Measurements from ENCODE around the gene ONECUT2.

ONECUT2 gene

GRCh38 chr18:57443702-57444101, 8.5 kb downstream of the ONECUT2 start:
- H3K9me2 ChIP-seq (ENCODE audit: low read depth, low read length), result no peaks in the 10 kb centered on the region
- H3K36me3 ChIP-seq (ENCODE audit: insufficient read depth, low read length), result no peaks in the 10 kb centered on the region
- no peak overlapping the region for H2AFZ ChIP-seq (ENCODE audit: low read length)
- H3K9ac ChIP-seq (ENCODE audit: low read length), result no peak overlapping the region
- H3K4me1 ChIP-seq (ENCODE audit: insufficient read depth, low read length, severe bottlenecking), result no peaks in the 10 kb centered on the region
- no peaks in the 10 kb centered on the region for H4K20me1 ChIP-seq (ENCODE audit: insufficient read depth, low read length)
- no peaks in the 10 kb centered on the region for H3F3A ChIP-seq (ENCODE audit: insufficient read depth, low read length)
- H3K4me2 ChIP-seq (ENCODE audit: low read length), result no peak overlapping the region
- no peaks in the 10 kb centered on the region for H3K9me3 ChIP-seq (ENCODE audit: low read length)
- H3K27me3 ChIP-seq (ENCODE audit: insufficient read depth, low read length), result no peaks in the 10 kb centered on the region
- H3K27ac ChIP-seq (ENCODE audit: low read depth, low read length, poor library complexity, severe bottlenecking), result no peak overlapping the region
- no peak for TF ChIP-seq EZH2 (IDR thresholded peaks at IDR 0.05; ENCODE audit: borderline replicate concordance, low read length)
- TF ChIP-seq CTCF (IDR thresholded peaks at IDR 0.05; ENCODE audit: low read length), result no peak
- H3K79me2 ChIP-seq (ENCODE audit: insufficient read depth, low read length), result no peaks in the 10 kb centered on the region
- no peak overlapping the region for H3K4me3 ChIP-seq (ENCODE audit: low read depth, low read length, poor library complexity, severe bottlenecking)

- no peaks in the 10 kb centered on the region for H4K20me1 ChIP-seq (ENCODE audit: insufficient read depth, low read length)
- H3K4me2 ChIP-seq (ENCODE audit: low read length), result no peak overlapping the region
- H3K9ac ChIP-seq (ENCODE audit: low read length), result no peak overlapping the region
- H2AFZ ChIP-seq (ENCODE audit: low read length), result no peak overlapping the region
- H3K36me3 ChIP-seq (ENCODE audit: insufficient read depth, low read length), result no peaks in the 10 kb centered on the region
- H3K27me3 ChIP-seq (ENCODE audit: insufficient read depth, low read length), result no peaks in the 10 kb centered on the region
- no peaks in the 10 kb centered on the region for H3K9me3 ChIP-seq (ENCODE audit: low read length)
- H3K9me2 ChIP-seq (ENCODE audit: low read depth, low read length), result no peaks in the 10 kb centered on the region
- TF ChIP-seq EZH2 (IDR thresholded peaks at IDR 0.05; ENCODE audit: borderline replicate concordance, low read length) (no peak), CTCF (IDR thresholded peaks at IDR 0.05; ENCODE audit: low read length) (no peak)
- H3K27ac ChIP-seq (ENCODE audit: low read depth, low read length, poor library complexity, severe bottlenecking), result no peak overlapping the region
- no peaks in the 10 kb centered on the region for H3F3A ChIP-seq (ENCODE audit: insufficient read depth, low read length)
- H3K4me3 ChIP-seq (ENCODE audit: low read depth, low read length, poor library complexity, severe bottlenecking), result no peak overlapping the region
- H3K79me2 ChIP-seq (ENCODE audit: insufficient read depth, low read length), result no peaks in the 10 kb centered on the region
- no peaks in the 10 kb centered on the region for H3K4me1 ChIP-seq (ENCODE audit: insufficient read depth, low read length, severe bottlenecking)
Observed at GRCh38 chr18:57444301-57444759, 9.2 kb downstream of the ONECUT2 start.

- Histone ChIP-seq H3K9me3 (ENCODE audit: low read length) (no peaks in the 10 kb centered on the region), H3K9ac (ENCODE audit: low read length) (no peak overlapping the region), H3K4me2 (ENCODE audit: low read length) (no peak overlapping the region), H3K9me2 (ENCODE audit: low read depth, low read length) (no peaks in the 10 kb centered on the region), H3K4me3 (ENCODE audit: low read depth, low read length, poor library complexity, severe bottlenecking) (no peak overlapping the region), H3K27ac (ENCODE audit: low read depth, low read length, poor library complexity, severe bottlenecking) (no peak overlapping the region), H4K20me1 (ENCODE audit: insufficient read depth, low read length) (no peaks in the 10 kb centered on the region), H3K4me1 (ENCODE audit: insufficient read depth, low read length, severe bottlenecking) (no peaks in the 10 kb centered on the region), H3K27me3 (ENCODE audit: insufficient read depth, low read length) (no peaks in the 10 kb centered on the region), H3K36me3 (ENCODE audit: insufficient read depth, low read length) (no peaks in the 10 kb centered on the region), H3K79me2 (ENCODE audit: insufficient read depth, low read length) (no peaks in the 10 kb centered on the region), H2AFZ (ENCODE audit: low read length) (no peak overlapping the region), H3F3A (ENCODE audit: insufficient read depth, low read length) (no peaks in the 10 kb centered on the region)
- TF ChIP-seq EZH2 (IDR thresholded peaks at IDR 0.05; ENCODE audit: borderline replicate concordance, low read length) (no peak), CTCF (IDR thresholded peaks at IDR 0.05; ENCODE audit: low read length) (no peak)
Observed at GRCh38 chr18:57445488-57446319, 10.5 kb downstream of the ONECUT2 start.

Data from OCI-LY1 (cell line).